ENCODE measurements around the gene RRP36.
A peak's percentile ranks its signal among the peaks of the same experiment; 100 is the strongest.

Gene RRP36

GRCh38 chr6:43009124-43009523, 12.3 kb upstream of the RRP36 start:
- Histone ChIP-seq H3K4me3 (ENCODE audit: low read length) (no peak overlapping the region), H3K4me1 (ENCODE audit: control insufficient read depth, insufficient read depth, low read length) (peaks cover 12% of the 10 kb centered on the region), H3K9ac (ENCODE audit: low read length) (no peak overlapping the region), H3K9me3 (ENCODE audit: control insufficient read depth, low read length) (no peaks in the 10 kb centered on the region), H3K27me3 (replicated peaks; ENCODE audit: control insufficient read depth, insufficient read depth, low read length) (no peaks in the 10 kb centered on the region), H3K36me3 (ENCODE audit: control insufficient read depth, insufficient read depth, low read length, severe bottlenecking) (peaks cover 58% of the 10 kb centered on the region)
- DNase-seq (ENCODE audit: low read depth), result peak; percentile 41

GRCh38 chr6:43011207-43011606, 10.2 kb upstream of the RRP36 start:
- no peak for DNase-seq (ENCODE audit: low read depth)
- no peak overlapping the region for H3K4me3 ChIP-seq (ENCODE audit: low read length)
- no peak overlapping the region for H3K9ac ChIP-seq (ENCODE audit: low read length)
- H3K9me3 ChIP-seq (ENCODE audit: control insufficient read depth, low read length), result no peaks in the 10 kb centered on the region
- peaks cover 53% of the 10 kb centered on the region for H3K36me3 ChIP-seq (ENCODE audit: control insufficient read depth, insufficient read depth, low read length, severe bottlenecking)
- no peaks in the 10 kb centered on the region for H3K27me3 ChIP-seq (replicated peaks; ENCODE audit: control insufficient read depth, insufficient read depth, low read length)
- peaks cover 26% of the 10 kb centered on the region for H3K4me1 ChIP-seq (ENCODE audit: control insufficient read depth, insufficient read depth, low read length)

GRCh38 chr6:43012364-43012763, 9.1 kb upstream of the RRP36 start:
- no peak for DNase-seq (ENCODE audit: low read depth)
- peak overlapping the region; percentile 94 for H3K4me3 ChIP-seq (ENCODE audit: low read length)
- H3K36me3 ChIP-seq (ENCODE audit: control insufficient read depth, insufficient read depth, low read length, severe bottlenecking), result peaks cover 47% of the 10 kb centered on the region
- no peaks in the 10 kb centered on the region for H3K9me3 ChIP-seq (ENCODE audit: control insufficient read depth, low read length)
- H3K4me1 ChIP-seq (ENCODE audit: control insufficient read depth, insufficient read depth, low read length), result peaks cover 38% of the 10 kb centered on the region
- H3K27me3 ChIP-seq (replicated peaks; ENCODE audit: control insufficient read depth, insufficient read depth, low read length), result no peaks in the 10 kb centered on the region
- peak overlapping the region; percentile 90 for H3K9ac ChIP-seq (ENCODE audit: low read length)

- DNase-seq (ENCODE audit: low read depth), result no peak
- Histone ChIP-seq H3K9me3 (ENCODE audit: control insufficient read depth, low read length) (no peaks in the 10 kb centered on the region), H3K4me1 (ENCODE audit: control insufficient read depth, insufficient read depth, low read length) (peaks cover 44% of the 10 kb centered on the region), H3K36me3 (ENCODE audit: control insufficient read depth, insufficient read depth, low read length, severe bottlenecking) (peaks cover 47% of the 10 kb centered on the region), H3K9ac (ENCODE audit: low read length) (peak overlapping the region; percentile 90), H3K27me3 (replicated peaks; ENCODE audit: control insufficient read depth, insufficient read depth, low read length) (no peaks in the 10 kb centered on the region), H3K4me3 (ENCODE audit: low read length) (peak overlapping the region; percentile 94)
Observed at GRCh38 chr6:43013097-43013842, 8.2 kb upstream of the RRP36 start.

GRCh38 chr6:43013843-43014433, 7.5 kb upstream of the RRP36 start, which contains the start of the genes KLHDC3 and MEA1:
KLHDC3 (plus strand) TSS chr6:43014249; CDS start chr6:43017193, 2,944 bp downstream.
MEA1 (minus strand) TSS chr6:43013946; CDS start chr6:43013813, 133 bp downstream.
- Histone ChIP-seq H3K4me1 (ENCODE audit: control insufficient read depth, insufficient read depth, low read length) (peaks cover 44% of the 10 kb centered on the region), H3K36me3 (ENCODE audit: control insufficient read depth, insufficient read depth, low read length, severe bottlenecking) (peaks cover 47% of the 10 kb centered on the region), H3K4me3 (ENCODE audit: low read length) (peak within 1 kb of the TSS; percentile 94), H3K9ac (ENCODE audit: low read length) (peak within 1 kb of the TSS; percentile 93), H3K27me3 (replicated peaks; ENCODE audit: control insufficient read depth, insufficient read depth, low read length) (no peaks in the 10 kb centered on the region), H3K9me3 (ENCODE audit: control insufficient read depth, low read length) (no peaks in the 10 kb centered on the region)
- peak; percentile 100 for DNase-seq (ENCODE audit: low read depth)

GRCh38 chr6:43014434-43014909, 7.0 kb upstream of the RRP36 start:
- peak; percentile 71 for DNase-seq (ENCODE audit: low read depth)
- peaks cover 44% of the 10 kb centered on the region for H3K4me1 ChIP-seq (ENCODE audit: control insufficient read depth, insufficient read depth, low read length)
- H3K9ac ChIP-seq (ENCODE audit: low read length), result peak overlapping the region; percentile 93
- peak overlapping the region; percentile 94 for H3K4me3 ChIP-seq (ENCODE audit: low read length)
- peaks cover 48% of the 10 kb centered on the region for H3K36me3 ChIP-seq (ENCODE audit: control insufficient read depth, insufficient read depth, low read length, severe bottlenecking)
- no peaks in the 10 kb centered on the region for H3K9me3 ChIP-seq (ENCODE audit: control insufficient read depth, low read length)
- H3K27me3 ChIP-seq (replicated peaks; ENCODE audit: control insufficient read depth, insufficient read depth, low read length), result no peaks in the 10 kb centered on the region

- no peaks in the 10 kb centered on the region for H3K9me3 ChIP-seq (ENCODE audit: control insufficient read depth, low read length)
- H3K4me3 ChIP-seq (ENCODE audit: low read length), result peak overlapping the region; percentile 15
- peak overlapping the region; percentile 22 for H3K9ac ChIP-seq (ENCODE audit: low read length)
- H3K4me1 ChIP-seq (ENCODE audit: control insufficient read depth, insufficient read depth, low read length), result peaks cover 58% of the 10 kb centered on the region
- no peaks in the 10 kb centered on the region for H3K27me3 ChIP-seq (replicated peaks; ENCODE audit: control insufficient read depth, insufficient read depth, low read length)
- peaks cover 40% of the 10 kb centered on the region for H3K36me3 ChIP-seq (ENCODE audit: control insufficient read depth, insufficient read depth, low read length, severe bottlenecking)
- DNase-seq (ENCODE audit: low read depth), result no peak
Observed at GRCh38 chr6:43016176-43016942, 5.1 kb upstream of the RRP36 start.

GRCh38 chr6:43016943-43017334, 4.5 kb upstream of the RRP36 start:
- Histone ChIP-seq H3K4me1 (ENCODE audit: control insufficient read depth, insufficient read depth, low read length) (peaks cover 58% of the 10 kb centered on the region), H3K4me3 (ENCODE audit: low read length) (peak overlapping the region; percentile 15), H3K9me3 (ENCODE audit: control insufficient read depth, low read length) (no peaks in the 10 kb centered on the region), H3K36me3 (ENCODE audit: control insufficient read depth, insufficient read depth, low read length, severe bottlenecking) (peaks cover 34% of the 10 kb centered on the region), H3K27me3 (replicated peaks; ENCODE audit: control insufficient read depth, insufficient read depth, low read length) (no peaks in the 10 kb centered on the region), H3K9ac (ENCODE audit: low read length) (peak overlapping the region; percentile 22)
- DNase-seq (ENCODE audit: low read depth), result no peak

GRCh38 chr6:43019152-43019551, 2.3 kb upstream of the RRP36 start:
- no peak for DNase-seq (ENCODE audit: low read depth)
- Histone ChIP-seq H3K9ac (ENCODE audit: low read length) (no peak overlapping the region), H3K4me3 (ENCODE audit: low read length) (no peak overlapping the region), H3K4me1 (ENCODE audit: control insufficient read depth, insufficient read depth, low read length) (peaks cover 56% of the 10 kb centered on the region), H3K36me3 (ENCODE audit: control insufficient read depth, insufficient read depth, low read length, severe bottlenecking) (peaks cover 33% of the 10 kb centered on the region), H3K27me3 (replicated peaks; ENCODE audit: control insufficient read depth, insufficient read depth, low read length) (no peaks in the 10 kb centered on the region), H3K9me3 (ENCODE audit: control insufficient read depth, low read length) (no peaks in the 10 kb centered on the region)

- Histone ChIP-seq H3K4me3 (ENCODE audit: low read length) (no peak overlapping the region), H3K9ac (ENCODE audit: low read length) (peak overlapping the region; percentile 99), H3K9me3 (ENCODE audit: control insufficient read depth, low read length) (no peaks in the 10 kb centered on the region), H3K4me1 (ENCODE audit: control insufficient read depth, insufficient read depth, low read length) (peaks cover 52% of the 10 kb centered on the region), H3K27me3 (replicated peaks; ENCODE audit: control insufficient read depth, insufficient read depth, low read length) (no peaks in the 10 kb centered on the region), H3K36me3 (ENCODE audit: control insufficient read depth, insufficient read depth, low read length, severe bottlenecking) (peaks cover 44% of the 10 kb centered on the region)
- no peak for DNase-seq (ENCODE audit: low read depth)
Observed at GRCh38 chr6:43020052-43020705, 1.2 kb upstream of the RRP36 start.

Data from adipocyte (in vitro differentiated cells).